Glutamatergic neuron (in vitro differentiated cells): ENCODE measurements around the gene COP1. TPM values are rescaled to one million over a fixed set of nuclear protein-coding genes. Genes with fewer than 3 reads are reported as not detected.
"Not testable (repeated sequence)": the region's sequence is repeated elsewhere in the genome, so short reads cannot be mapped to it uniquely, and the experiment has no call there.

Source experiments
- DNase-seq: peaks from one replicate; pipeline ENCODE4 v3.0.0; 2022
- H3K27ac Mint-ChIP-seq: one replicate; pipeline ENCODE4 v1.8.0; 2020; ENCODE audit warnings: mild to moderate bottlenecking, mixed read lengths, inconsistent platforms; ENCODE audit not compliant: unreplicated experiment
- H3K27me3 Mint-ChIP-seq: one replicate; pipeline ENCODE4 v1.8.0; 2020; ENCODE audit warnings: mild to moderate bottlenecking, moderate library complexity, mixed read lengths, inconsistent platforms; ENCODE audit not compliant: unreplicated experiment
- H3K36me3 Mint-ChIP-seq: one replicate; pipeline ENCODE4 v1.8.0; 2020; ENCODE audit warnings: mild to moderate bottlenecking, mixed read lengths, inconsistent platforms; ENCODE audit not compliant: unreplicated experiment
- H3K4me1 Mint-ChIP-seq: one replicate; pipeline ENCODE4 v1.8.0; 2020; ENCODE audit warnings: mild to moderate bottlenecking, low read depth, mixed read lengths, inconsistent platforms; ENCODE audit not compliant: unreplicated experiment
- H3K4me3 Mint-ChIP-seq: one replicate; pipeline ENCODE4 v1.8.0; 2020; ENCODE audit warnings: mild to moderate bottlenecking, mixed read lengths, inconsistent platforms; ENCODE audit not compliant: unreplicated experiment
- H3K9me3 Mint-ChIP-seq: one replicate; pipeline ENCODE4 v1.8.0; 2020; ENCODE audit warnings: mild to moderate bottlenecking, moderate library complexity, mixed read lengths, inconsistent platforms; ENCODE audit not compliant: unreplicated experiment
- CTCF ChIP-seq: fragments of 200-600 bp; sonication (generic); IDR thresholded peaks from one replicate; pipeline ENCODE4 v1.5.0; 2021; ENCODE audit not compliant: partially characterized antibody, unreplicated experiment
- total RNA-seq: library from RNA; stranded (reverse); fragmentation: NEBNext Ultra II Directional; extraction: Animal tissue kit (Norgen Biotek cat#: 25700); gene quantifications from one replicate; pipeline ENCODE4 v1.2.1, GENCODE V29; 2021; ENCODE audit not compliant: unreplicated experiment

Gene COP1
- total RNA-seq, 1 donor from 2014 or later: 52.3 TPM

- H3K4me1 Mint-ChIP-seq, H3K36me3 Mint-ChIP-seq, H3K4me3 Mint-ChIP-seq, H3K27ac Mint-ChIP-seq, H3K27me3 Mint-ChIP-seq, DNase-seq, H3K9me3 Mint-ChIP-seq: not testable (repeated sequence)
These were observed 214.3 kb downstream of the COP1 start for GRCh38 chr1:175992825-175993224.

- not testable (repeated sequence) for H3K27ac Mint-ChIP-seq, H3K9me3 Mint-ChIP-seq, H3K4me1 Mint-ChIP-seq, H3K4me3 Mint-ChIP-seq, H3K36me3 Mint-ChIP-seq, H3K27me3 Mint-ChIP-seq, DNase-seq
These were observed 214.9 kb downstream of the COP1 start for GRCh38 chr1:175992202-175992601.

- TF ChIP-seq CTCF: no peak
- Mint-ChIP-seq H3K4me3 (no peak overlapping the region), H3K27me3 (no peaks in the 10 kb centered on the region), H3K27ac (no peak overlapping the region), H3K9me3 (peaks cover 7% of the 10 kb centered on the region), H3K4me1 (no peaks in the 10 kb centered on the region), H3K36me3 (peaks cover 44% of the 10 kb centered on the region)
- DNase-seq: no peak
These were observed 222.3 kb downstream of the COP1 start for GRCh38 chr1:175984813-175985212.

GRCh38 chr1:175984057-175984812 is 222.9 kb downstream of the COP1 start:
- peaks cover 7% of the 10 kb centered on the region for H3K9me3 Mint-ChIP-seq
- no peak overlapping the region for H3K27ac Mint-ChIP-seq
- H3K4me1 Mint-ChIP-seq: no peaks in the 10 kb centered on the region
- H3K27me3 Mint-ChIP-seq: no peaks in the 10 kb centered on the region
- no peak for DNase-seq
- TF ChIP-seq CTCF: no peak
- H3K36me3 Mint-ChIP-seq: peaks cover 44% of the 10 kb centered on the region
- H3K4me3 Mint-ChIP-seq: no peak overlapping the region

- not testable (repeated sequence) for H3K27me3 Mint-ChIP-seq, DNase-seq, H3K27ac Mint-ChIP-seq, H3K9me3 Mint-ChIP-seq, H3K4me3 Mint-ChIP-seq, H3K4me1 Mint-ChIP-seq
- H3K36me3 Mint-ChIP-seq: peaks cover 44% of the 10 kb centered on the region
These were observed 223.7 kb downstream of the COP1 start for GRCh38 chr1:175983363-175983762.

GRCh38 chr1:175981128-175981527 is 226.0 kb downstream of the COP1 start:
- Mint-ChIP-seq H3K4me1 (peaks cover 2% of the 10 kb centered on the region), H3K27ac (no peak overlapping the region), H3K27me3 (no peaks in the 10 kb centered on the region), H3K36me3 (peaks cover 44% of the 10 kb centered on the region), H3K4me3 (no peak overlapping the region), H3K9me3 (peaks cover 7% of the 10 kb centered on the region)
- TF ChIP-seq CTCF: no peak
- no peak for DNase-seq
